ENCODE results near the gene CD28.

DNA sequence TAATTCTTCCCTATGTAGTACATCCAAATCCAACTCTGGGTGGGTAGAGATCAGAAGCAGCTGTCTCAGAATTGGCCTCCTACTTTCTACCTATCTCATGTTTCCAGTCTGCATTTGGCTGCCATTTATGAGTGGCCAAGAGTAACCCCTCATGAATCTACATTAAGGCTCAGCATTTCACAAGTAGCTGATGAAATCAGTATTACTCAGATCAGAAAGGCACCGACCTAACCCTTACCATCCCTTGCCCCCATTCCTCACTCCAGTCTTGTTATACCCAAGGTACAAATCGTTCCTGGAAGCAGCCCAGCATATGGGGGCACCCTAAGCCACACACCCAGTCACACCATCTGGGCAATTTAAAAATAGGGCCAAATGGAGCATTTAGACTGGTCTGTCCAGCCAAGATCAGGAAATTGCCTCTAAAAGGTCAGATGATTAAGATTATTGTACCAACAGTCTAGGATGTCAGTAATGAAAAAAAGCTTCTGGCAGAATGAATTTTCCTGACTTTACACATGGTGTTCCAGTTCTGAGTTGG, 37.1 kb downstream of the CD28 start:
- TF ChIP-seq POLR2A (IDR thresholded peaks at IDR 0.05), result no peak
- TF ChIP-seq, protein P1, sequence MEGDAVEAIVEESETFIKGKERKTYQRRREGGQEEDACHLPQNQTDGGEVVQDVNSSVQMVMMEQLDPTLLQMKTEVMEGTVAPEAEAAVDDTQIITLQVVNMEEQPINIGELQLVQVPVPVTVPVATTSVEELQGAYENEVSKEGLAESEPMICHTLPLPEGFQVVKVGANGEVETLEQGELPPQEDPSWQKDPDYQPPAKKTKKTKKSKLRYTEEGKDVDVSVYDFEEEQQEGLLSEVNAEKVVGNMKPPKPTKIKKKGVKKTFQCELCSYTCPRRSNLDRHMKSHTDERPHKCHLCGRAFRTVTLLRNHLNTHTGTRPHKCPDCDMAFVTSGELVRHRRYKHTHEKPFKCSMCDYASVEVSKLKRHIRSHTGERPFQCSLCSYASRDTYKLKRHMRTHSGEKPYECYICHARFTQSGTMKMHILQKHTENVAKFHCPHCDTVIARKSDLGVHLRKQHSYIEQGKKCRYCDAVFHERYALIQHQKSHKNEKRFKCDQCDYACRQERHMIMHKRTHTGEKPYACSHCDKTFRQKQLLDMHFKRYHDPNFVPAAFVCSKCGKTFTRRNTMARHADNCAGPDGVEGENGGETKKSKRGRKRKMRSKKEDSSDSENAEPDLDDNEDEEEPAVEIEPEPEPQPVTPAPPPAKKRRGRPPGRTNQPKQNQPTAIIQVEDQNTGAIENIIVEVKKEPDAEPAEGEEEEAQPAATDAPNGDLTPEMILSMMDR (IDR thresholded peaks at IDR 0.05), result no peak
